HCT116 (cell line): ENCODE measurements around the gene LRP4. TPM values are rescaled to one million over a fixed set of nuclear protein-coding genes. Genes with fewer than 3 reads are reported as not detected.
A peak's percentile ranks its signal among the peaks of the same experiment; 100 is the strongest.

ENCODE experiments used
- ATAC-seq: fragments of 200-7000 bp; cut with Tn5 transposase; 2 replicates; pipeline ENCODE4 v1.9.1; 2020; ENCODE audit warnings: mild to moderate bottlenecking, moderate library complexity
- BruUV-seq: library from RNA; stranded (reverse); fragments of 400-500 nt; replicated peaks from 2 replicates; lab custom pipeline; 2021; lab: Mats Ljungman, UMichigan
- CTCF ChIA-PET: fragments of 300-600 bp; sonication (Branson Sonifier 250); formaldehyde crosslinking; loops from one replicate; lab custom pipeline; 2021; ENCODE audit warnings: antibody characterized with exemption; lab: Charles Lee
- POLR2A ChIA-PET: fragments of 300-600, 350-600 bp; sonication (Branson Sonifier 250); formaldehyde crosslinking; loops from one replicate; lab custom pipeline; 2021; ENCODE audit warnings: antibody characterized with exemption; lab: Charles Lee
- RAD21 ChIA-PET, 2 experiments: fragments of 300-600 bp; sonication (Branson Sonifier 250); formaldehyde crosslinking; loops; one replicate each; lab custom pipeline; 2023; ENCODE audit warnings: low total read pairs in 2 of 2; ENCODE audit not compliant: uncharacterized antibody in 2 of 2, unreplicated experiment in 2 of 2, low non-redundant PET in 1 of 2; lab: Charles Lee
- DNase-seq: peaks from one replicate; pipeline ENCODE4 v3.0.0-alpha.2; 2010; ENCODE audit warnings: low read depth, low spot score
- H2AFZ ChIP-seq: fragments of 200-600 bp; shearing (Covaris generic), sonication (generic); 2 replicates; pipeline ENCODE4 v1.6.1; 2017; ENCODE audit warnings: low read depth, mixed run types, mixed read lengths, antibody characterized with exemption, low read length; ENCODE audit not compliant: poor library complexity, severe bottlenecking
- H3K27ac ChIP-seq: 2 replicates; pipeline ENCODE4 v1.5.1; 2012; ENCODE audit warnings: low read depth, low read length
- H3K27me3 ChIP-seq: fragments of 200-600 bp; sonication (generic); 2 replicates; pipeline ENCODE4 v1.6.1; 2016; ENCODE audit warnings: mixed run types, low read length, mixed read lengths; ENCODE audit not compliant: insufficient read depth
- H3K36me3 ChIP-seq, 2 experiments: fragments of 200-500 bp in 1 of 2; fragments of 200-600 bp in 1 of 2; sonication (Bioruptor generic) in 1 of 2; sonication (generic) in 1 of 2; 2 replicates each; pipeline versions ENCODE4 v1.5.1 to v1.6.1; 2014 to 2016; ENCODE audit warnings: low read length in 2 of 2, inconsistent platforms in 1 of 2, mixed read lengths in 1 of 2, mixed run types in 1 of 2; ENCODE audit not compliant: insufficient read depth in 2 of 2, control insufficient read depth in 1 of 2
- H3K4me1 ChIP-seq, 2 experiments: fragments of 200-600 bp in 1 of 2; sonication (generic) in 1 of 2; 2 replicates each; pipeline versions ENCODE4 v1.5.1 to v1.6.1; 2012 to 2017; ENCODE audit warnings: low read length in 2 of 2, inconsistent platforms in 1 of 2, mild to moderate bottlenecking in 1 of 2, mixed read lengths in 1 of 2, mixed run types in 1 of 2, moderate library complexity in 1 of 2; ENCODE audit not compliant: insufficient read depth in 2 of 2, control insufficient read depth in 1 of 2
- H3K4me2 ChIP-seq: fragments of 200-600 bp; sonication (generic); 2 replicates; pipeline ENCODE4 v1.6.1; 2017; ENCODE audit warnings: mixed run types, low read length, mixed read lengths
- H3K4me3 ChIP-seq, 2 experiments: fragments of 200-600 bp in 1 of 2; sonication (generic) in 1 of 2; replicated peaks in 1 of 2; 2 replicates each; pipeline ENCODE4 v1.5.1; 2011 to 2016; ENCODE audit warnings: low read length in 2 of 2, control low read depth in 1 of 2, low read depth in 1 of 2, mild to moderate bottlenecking in 1 of 2, mixed read lengths in 1 of 2, mixed run types in 1 of 2
- H3K79me2 ChIP-seq: fragments of 200-600 bp; sonication (generic); 2 replicates; pipeline ENCODE4 v1.6.1; 2017; ENCODE audit warnings: mild to moderate bottlenecking, mixed run types, low read length, moderate library complexity, mixed read lengths; ENCODE audit not compliant: insufficient read depth
- H3K9ac ChIP-seq: fragments of 200-600 bp; sonication (generic); 2 replicates; pipeline ENCODE4 v1.6.1; 2016; ENCODE audit warnings: low read length, mixed read lengths
- H3K9me2 ChIP-seq: fragments of 200-600 bp; sonication (generic), shearing (Covaris generic); 2 replicates; pipeline ENCODE4 v1.6.1; 2017; ENCODE audit warnings: mixed run types, mild to moderate bottlenecking, moderate library complexity; ENCODE audit not compliant: insufficient read depth
- H3K9me3 ChIP-seq, 2 experiments: fragments of 200-500 bp in 1 of 2; fragments of 200-600 bp in 1 of 2; sonication (Bioruptor generic) in 1 of 2; sonication (generic) in 1 of 2; 2 replicates each; pipeline ENCODE4 v1.6.1; 2014 to 2017; ENCODE audit warnings: low read length in 2 of 2, mixed read lengths in 2 of 2, inconsistent platforms in 1 of 2, low read depth in 1 of 2, mild to moderate bottlenecking in 1 of 2, mixed run types in 1 of 2, moderate library complexity in 1 of 2; ENCODE audit not compliant: control insufficient read depth in 1 of 2, insufficient read depth in 1 of 2
- H4K20me1 ChIP-seq: fragments of 200-600 bp; sonication (generic), shearing (Covaris generic); 2 replicates; pipeline ENCODE4 v1.6.1; 2017; ENCODE audit warnings: mixed run types, mild to moderate bottlenecking, moderate library complexity; ENCODE audit not compliant: insufficient read depth
- CEBPB ChIP-seq: IDR thresholded peaks from 2 replicates; pipeline ENCODE4 v1.6.1; 2012; ENCODE audit warnings: low read depth
- ELF1 ChIP-seq: IDR thresholded peaks from 2 replicates; pipeline ENCODE4 v1.6.1; 2012; ENCODE audit warnings: low read depth, borderline replicate concordance
- EZH2 ChIP-seq: fragments of 200-600 bp; sonication (generic); IDR thresholded peaks from 2 replicates; pipeline ENCODE4 v1.6.1; 2017; ENCODE audit warnings: antibody characterized with exemption, mixed run types
- MAX ChIP-seq: IDR thresholded peaks from 2 replicates; pipeline ENCODE4 v1.6.1; 2012
- RAD21 ChIP-seq: IDR thresholded peaks from 2 replicates; pipeline ENCODE4 v1.6.1; 2012; ENCODE audit warnings: low read depth, mild to moderate bottlenecking
- SP1 ChIP-seq: IDR thresholded peaks from 2 replicates; pipeline ENCODE4 v1.6.1; 2012; ENCODE audit warnings: low read depth
- SRF ChIP-seq: IDR thresholded peaks from 2 replicates; pipeline ENCODE4 v1.6.1; 2012; ENCODE audit warnings: low read depth
- ZFX ChIP-seq: fragments of 450-650 bp; IDR thresholded peaks from 2 replicates; pipeline ENCODE4 v1.6.1; 2017
- intact Hi-C: fragments of 100-400 bp; cut with micrococcal nuclease; formaldehyde crosslinking; loops from 2 replicates; pipeline ENCODE4 v1.10.0; 2022
- total RNA-seq: library from RNA; stranded (reverse); gene quantifications from one replicate; pipeline ENCODE4 v1.2.1, GENCODE V29; 2021; ENCODE audit not compliant: unreplicated experiment
- TF ChIP-seq, protein P1 (sequence below), 3 experiments: fragments of 200-600 bp in 1 of 3; sonication (generic) in 1 of 3; IDR thresholded peaks in 2 of 3; conservative IDR thresholded peaks in 1 of 3; 2 replicates each; pipeline ENCODE4 v1.5.1; 2012 to 2017; ENCODE audit warnings: low read depth in 2 of 3, low read length in 2 of 3, antibody characterized with exemption in 1 of 3, borderline replicate concordance in 1 of 3, control low read depth in 1 of 3, mild to moderate bottlenecking in 1 of 3, mixed read lengths in 1 of 3, mixed run types in 1 of 3, moderate library complexity in 1 of 3; ENCODE audit not compliant: insufficient read depth in 1 of 3
- TF ChIP-seq, protein P2 (sequence below): IDR thresholded peaks from 2 replicates; pipeline ENCODE4 v1.6.1; 2011; ENCODE audit warnings: mild to moderate bottlenecking, low read length, moderate library complexity; ENCODE audit not compliant: insufficient replicate concordance; ENCODE audit errors: extremely low read depth

Gene LRP4
- total RNA-seq, 1 experiment from 2014 or later: 7.4 TPM

GRCh38 chr11:46826310-46827044 is 91.9 kb downstream of the LRP4 start:
- DNase-seq: peak; percentile 33
- RAD21 ChIA-PET: no interaction called here

DNA sequence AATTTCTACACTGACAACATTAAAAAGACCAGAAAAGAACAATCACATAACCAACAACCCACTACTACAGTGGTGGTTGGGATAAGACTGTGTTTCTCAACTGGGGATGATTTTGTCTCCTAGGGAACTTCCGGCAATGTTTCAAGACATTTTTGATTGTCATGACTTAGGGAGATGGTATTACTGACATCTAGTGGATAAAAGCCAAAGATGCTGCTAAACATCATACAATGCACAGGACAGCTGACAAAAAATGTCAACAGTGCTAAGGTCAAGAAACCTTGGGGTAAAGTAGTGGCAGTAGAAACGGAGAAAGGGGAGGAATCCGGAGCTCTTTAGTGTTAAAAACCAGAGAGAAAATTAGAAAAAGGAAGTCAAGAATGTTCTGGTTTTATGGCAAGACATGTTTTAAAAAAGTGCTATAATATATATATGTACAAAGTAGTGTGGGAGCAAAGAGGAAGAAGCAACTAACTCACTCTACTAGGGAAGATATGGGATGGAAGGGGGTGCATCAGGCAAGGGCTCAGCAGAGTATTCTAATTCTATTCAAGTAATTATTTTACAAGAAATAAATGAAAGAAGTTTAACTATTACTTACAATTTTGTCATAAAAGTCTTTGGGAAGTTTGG is 109.4 kb downstream of the LRP4 start:
- Histone ChIP-seq H3K79me2 (peaks cover 35% of the 10 kb centered on the region), H3K9me2 (no peaks in the 10 kb centered on the region)
- CTCF ChIA-PET: interaction anchor here (0.9 kb wide), 1 partner anchor 23 kb away, joined by 3 read pairs; no protein-coding TSS in a partner anchor
- POLR2A ChIA-PET: no interaction called here
- DNase-seq: peak; percentile 13
- no TSS peak for BruUV-seq
- no peak for TF ChIP-seq CEBPB
- TF ChIP-seq RAD21: peak; percentile 48
- TF ChIP-seq, protein P1, sequence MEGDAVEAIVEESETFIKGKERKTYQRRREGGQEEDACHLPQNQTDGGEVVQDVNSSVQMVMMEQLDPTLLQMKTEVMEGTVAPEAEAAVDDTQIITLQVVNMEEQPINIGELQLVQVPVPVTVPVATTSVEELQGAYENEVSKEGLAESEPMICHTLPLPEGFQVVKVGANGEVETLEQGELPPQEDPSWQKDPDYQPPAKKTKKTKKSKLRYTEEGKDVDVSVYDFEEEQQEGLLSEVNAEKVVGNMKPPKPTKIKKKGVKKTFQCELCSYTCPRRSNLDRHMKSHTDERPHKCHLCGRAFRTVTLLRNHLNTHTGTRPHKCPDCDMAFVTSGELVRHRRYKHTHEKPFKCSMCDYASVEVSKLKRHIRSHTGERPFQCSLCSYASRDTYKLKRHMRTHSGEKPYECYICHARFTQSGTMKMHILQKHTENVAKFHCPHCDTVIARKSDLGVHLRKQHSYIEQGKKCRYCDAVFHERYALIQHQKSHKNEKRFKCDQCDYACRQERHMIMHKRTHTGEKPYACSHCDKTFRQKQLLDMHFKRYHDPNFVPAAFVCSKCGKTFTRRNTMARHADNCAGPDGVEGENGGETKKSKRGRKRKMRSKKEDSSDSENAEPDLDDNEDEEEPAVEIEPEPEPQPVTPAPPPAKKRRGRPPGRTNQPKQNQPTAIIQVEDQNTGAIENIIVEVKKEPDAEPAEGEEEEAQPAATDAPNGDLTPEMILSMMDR (IDR thresholded peaks at IDR 0.05 in 2 of 3, conservative IDR thresholded peaks at IDR 0.05 in 1 of 3; ENCODE audit: borderline replicate concordance in 1 of 3, insufficient read depth in 1 of 3, low read depth in 2 of 3, low read length in 2 of 3): peak; percentile 19 to 60 (median 57); a peak in 5 of 6 replicates
- no peak for TF ChIP-seq EZH2
- TF ChIP-seq, protein P2, sequence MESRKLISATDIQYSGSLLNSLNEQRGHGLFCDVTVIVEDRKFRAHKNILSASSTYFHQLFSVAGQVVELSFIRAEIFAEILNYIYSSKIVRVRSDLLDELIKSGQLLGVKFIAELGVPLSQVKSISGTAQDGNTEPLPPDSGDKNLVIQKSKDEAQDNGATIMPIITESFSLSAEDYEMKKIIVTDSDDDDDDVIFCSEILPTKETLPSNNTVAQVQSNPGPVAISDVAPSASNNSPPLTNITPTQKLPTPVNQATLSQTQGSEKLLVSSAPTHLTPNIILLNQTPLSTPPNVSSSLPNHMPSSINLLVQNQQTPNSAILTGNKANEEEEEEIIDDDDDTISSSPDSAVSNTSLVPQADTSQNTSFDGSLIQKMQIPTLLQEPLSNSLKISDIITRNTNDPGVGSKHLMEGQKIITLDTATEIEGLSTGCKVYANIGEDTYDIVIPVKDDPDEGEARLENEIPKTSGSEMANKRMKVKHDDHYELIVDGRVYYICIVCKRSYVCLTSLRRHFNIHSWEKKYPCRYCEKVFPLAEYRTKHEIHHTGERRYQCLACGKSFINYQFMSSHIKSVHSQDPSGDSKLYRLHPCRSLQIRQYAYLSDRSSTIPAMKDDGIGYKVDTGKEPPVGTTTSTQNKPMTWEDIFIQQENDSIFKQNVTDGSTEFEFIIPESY: no peak
- TF ChIP-seq ZFX: no peak
- TF ChIP-seq, all 23 proteins: peak for 2
- Histone ChIP-seq H3K9ac (no peak overlapping the region), H3K9me3 (no peaks in the 10 kb centered on the region), H3K4me2 (no peak overlapping the region), H4K20me1 (peaks cover 6% of the 10 kb centered on the region), H3K27me3 (no peaks in the 10 kb centered on the region), H3K4me3 (no peak overlapping the region), H3K36me3 (peaks cover 34 to 41% of the 10 kb centered on the region in 2 experiments; a peak in 3 of 4 replicates), H2AFZ (no peak overlapping the region), H3K27ac (no peak overlapping the region), H3K4me1 (no peaks in the 10 kb centered on the region)
- intact Hi-C loops: loop anchor here (10.0 kb wide), 1 partner anchor 424 kb away; the partner anchor contains the start of gene MDK
- RAD21 ChIA-PET: no interaction called here
- ATAC-seq: peak; percentile 75

More at GRCh38 chr11:46826310-46827044, 91.9 kb downstream of the LRP4 start:
- intact Hi-C loops: no loop called here
- Histone ChIP-seq H3K79me2 (peaks cover 100% of the 10 kb centered on the region), H3K4me2 (peak overlapping the region; percentile 77), H3K4me3 (peak overlapping the region; percentile 31 to 39), H3K9ac (peak overlapping the region; percentile 32; the same call in 1 of the 2 replicates), H3K4me1 (peaks cover 18 to 33% of the 10 kb centered on the region in 2 experiments), H4K20me1 (peaks cover 22% of the 10 kb centered on the region; the same call in 1 of the 2 replicates), H3K36me3 (no peaks in the 10 kb centered on the region), H3K27ac (peak overlapping the region; percentile 8; the same call in 1 of the 2 replicates), H3K27me3 (no peaks in the 10 kb centered on the region), H3K9me2 (no peaks in the 10 kb centered on the region), H2AFZ (no peak overlapping the region), H3K9me3 (no peaks in the 10 kb centered on the region)
- CTCF ChIA-PET: no interaction called here
- ATAC-seq: peak; percentile 100
- BruUV-seq: TSS peak; percentile 13
- POLR2A ChIA-PET: interaction anchor here (0.8 to 1.1 kb wide), 2 partner anchors 9 to 43 kb away, joined by 3 read pairs; no protein-coding TSS in a partner anchor
- peak; percentile 45; the same call in 1 of the 2 replicates for TF ChIP-seq MAX
- TF ChIP-seq RAD21: 0 out of 2 replicates have a peak, but pooled peaks have one; percentile 2
- peak; percentile 34; the same call in 1 of the 2 replicates for TF ChIP-seq SP1
- no peak for TF ChIP-seq ELF1
- TF ChIP-seq SRF: no peak
